H9 (cell line): ENCODE measurements around the gene TSPAN18. TPM values are rescaled to one million over a fixed set of nuclear protein-coding genes. Genes with fewer than 3 reads are reported as not detected.

Source experiments
- DNase-seq: peaks from one replicate; pipeline ENCODE4 v3.0.0-alpha.2; 2017
- H2AFZ ChIP-seq: one replicate; pipeline ENCODE4 v1.6.1; 2013; ENCODE audit warnings: mild to moderate bottlenecking, low read length, control low read depth, moderate library complexity
- H2AK5ac ChIP-seq: 2 replicates; pipeline ENCODE4 v1.6.1; 2013; ENCODE audit warnings: low read length, control low read depth, mixed read lengths; ENCODE audit not compliant: insufficient read length
- H2BK120ac ChIP-seq: one replicate; pipeline ENCODE4 v1.6.1; 2013; ENCODE audit warnings: low read depth, mild to moderate bottlenecking, low read length, control low read depth, inconsistent platforms; ENCODE audit not compliant: poor library complexity, severe bottlenecking
- H2BK12ac ChIP-seq: 2 replicates; pipeline ENCODE4 v1.6.1; 2013; ENCODE audit warnings: low read length, control low read depth, mixed read lengths, low read depth; ENCODE audit not compliant: insufficient read length
- H2BK15ac ChIP-seq: 2 replicates; pipeline ENCODE4 v1.6.1; 2013; ENCODE audit warnings: low read depth, low read length, control low read depth
- H2BK20ac ChIP-seq: one replicate; pipeline ENCODE4 v1.6.1; 2013; ENCODE audit warnings: low read depth, mild to moderate bottlenecking, low read length, control low read depth, inconsistent platforms; ENCODE audit not compliant: poor library complexity, severe bottlenecking
- H2BK5ac ChIP-seq: 2 replicates; pipeline ENCODE4 v1.6.1; 2013; ENCODE audit warnings: low read length, control low read depth, mixed read lengths; ENCODE audit not compliant: insufficient read length
- H3K14ac ChIP-seq: 2 replicates; pipeline ENCODE4 v1.6.1; 2013; ENCODE audit warnings: low read length, control low read depth; ENCODE audit not compliant: insufficient read depth
- H3K18ac ChIP-seq: 2 replicates; pipeline ENCODE4 v1.6.1; 2013; ENCODE audit warnings: low read depth, mild to moderate bottlenecking, mixed read lengths, low read length, control low read depth; ENCODE audit not compliant: insufficient read length
- H3K23ac ChIP-seq: 2 replicates; pipeline ENCODE4 v1.6.1; 2013; ENCODE audit warnings: low read length, control low read depth, mixed read lengths, low read depth; ENCODE audit not compliant: insufficient read length
- H3K23me2 ChIP-seq: 2 replicates; pipeline ENCODE4 v1.6.1; 2013; ENCODE audit warnings: low read depth, mild to moderate bottlenecking, mixed read lengths, low read length, control low read depth; ENCODE audit not compliant: insufficient read length, poor library complexity, severe bottlenecking
- H3K27ac ChIP-seq: 2 replicates; pipeline ENCODE4 v1.5.1; 2013; ENCODE audit warnings: low read length, control low read depth, mixed read lengths, low read depth; ENCODE audit not compliant: insufficient read length
- H3K27me3 ChIP-seq: 2 replicates; pipeline ENCODE4 v1.6.1; 2013; ENCODE audit warnings: low read length, control low read depth, inconsistent platforms; ENCODE audit not compliant: insufficient read depth
- H3K4ac ChIP-seq: 2 replicates; pipeline ENCODE4 v1.6.1; 2013; ENCODE audit warnings: low read depth, mild to moderate bottlenecking, control low read depth, inconsistent platforms, low read length, moderate library complexity
- H3K4me1 ChIP-seq: 2 replicates; pipeline ENCODE4 v1.6.1; 2013; ENCODE audit warnings: low read length, control low read depth, inconsistent platforms; ENCODE audit not compliant: insufficient read depth
- H3K4me2 ChIP-seq: 2 replicates; pipeline ENCODE4 v1.6.1; 2013; ENCODE audit warnings: low read length, control low read depth, mixed read lengths; ENCODE audit not compliant: insufficient read length, insufficient read depth
- H3K56ac ChIP-seq: 2 replicates; pipeline ENCODE4 v1.6.1; 2013; ENCODE audit warnings: low read depth, mild to moderate bottlenecking, mixed read lengths, low read length, control low read depth; ENCODE audit not compliant: insufficient read length
- H3K79me1 ChIP-seq: 2 replicates; pipeline ENCODE4 v1.6.1; 2013; ENCODE audit warnings: low read depth, mild to moderate bottlenecking, moderate library complexity, low read length, control low read depth, inconsistent platforms; ENCODE audit not compliant: insufficient read depth, poor library complexity, severe bottlenecking
- H3K79me2 ChIP-seq: 2 replicates; pipeline ENCODE4 v1.6.1; 2013; ENCODE audit warnings: low read length, control low read depth, inconsistent platforms; ENCODE audit not compliant: insufficient read depth
- H3K9ac ChIP-seq: 2 replicates; pipeline ENCODE4 v1.6.1; 2013; ENCODE audit warnings: low read length, control low read depth, mixed read lengths; ENCODE audit not compliant: insufficient read length; ENCODE audit errors: extremely low read depth
- H3K9me3 ChIP-seq: one replicate; pipeline ENCODE4 v1.6.1; 2013; ENCODE audit warnings: low read depth, low read length, inconsistent platforms; ENCODE audit not compliant: control insufficient read depth
- H3T11ph ChIP-seq: one replicate; pipeline ENCODE4 v1.6.1; 2013; ENCODE audit warnings: mild to moderate bottlenecking, low read length, control low read depth, inconsistent platforms
- H4K20me1 ChIP-seq: one replicate; pipeline ENCODE4 v1.6.1; 2013; ENCODE audit not compliant: control insufficient read depth, insufficient read length, insufficient read depth
- H4K5ac ChIP-seq: 2 replicates; pipeline ENCODE4 v1.6.1; 2013; ENCODE audit warnings: low read depth, mild to moderate bottlenecking, mixed read lengths, low read length, control low read depth; ENCODE audit not compliant: insufficient read length
- H4K8ac ChIP-seq: replicated peaks from 2 replicates; pipeline ENCODE4 v1.6.1; 2013; ENCODE audit warnings: low read length, control low read depth, mixed read lengths, low read depth; ENCODE audit not compliant: insufficient read length
- H4K91ac ChIP-seq: 2 replicates; pipeline ENCODE4 v1.6.1; 2013; ENCODE audit warnings: low read depth, mild to moderate bottlenecking, moderate library complexity, mixed read lengths, low read length, control low read depth; ENCODE audit not compliant: insufficient read length
- H3K27ac Mint-ChIP-seq, 3 experiments: 2 replicates in 2 of 3; 3 replicates in 1 of 3; pipeline ENCODE4 v1.8.0; 2020 to 2021; ENCODE audit warnings: mixed read lengths in 3 of 3, mild to moderate bottlenecking in 1 of 3, moderate library complexity in 1 of 3
- H3K27me3 Mint-ChIP-seq: 2 replicates; pipeline ENCODE4 v1.8.0; 2021; ENCODE audit warnings: low read depth, mild to moderate bottlenecking, moderate library complexity, mixed read lengths
- H3K36me3 Mint-ChIP-seq, 3 experiments: 2 replicates in 2 of 3; 3 replicates in 1 of 3; pipeline ENCODE4 v1.8.0; 2020 to 2021; ENCODE audit warnings: low read depth in 3 of 3, mixed read lengths in 3 of 3; ENCODE audit not compliant: insufficient read depth in 1 of 3
- H3K4me1 Mint-ChIP-seq, 2 experiments: 2 replicates each; pipeline ENCODE4 v1.8.0; 2020; ENCODE audit warnings: mixed read lengths in 2 of 2
- H3K4me3 Mint-ChIP-seq, 2 experiments: 2 replicates in 1 of 2; 3 replicates in 1 of 2; pipeline ENCODE4 v1.8.0; 2020 to 2021; ENCODE audit warnings: mild to moderate bottlenecking in 2 of 2, mixed read lengths in 2 of 2, moderate library complexity in 1 of 2
- H3K9me3 Mint-ChIP-seq, 2 experiments: 2 replicates in 1 of 2; 3 replicates in 1 of 2; pipeline ENCODE4 v1.8.0; 2020; ENCODE audit warnings: mild to moderate bottlenecking in 2 of 2, mixed read lengths in 2 of 2, moderate library complexity in 1 of 2
- WGBS: extraction: QIAGEN DNeasy Blood & Tissue Kit; methylation state at CpG from one replicate; pipeline ENCODE4 v1.1.7; 2013; ENCODE audit warnings: missing lambda C conversion rate, low lambda C conversion rate, mixed read lengths; ENCODE audit not compliant: insufficient read length; ENCODE audit errors: extremely low coverage; 5-methylcytosine and 5-hydroxymethylcytosine counted together
- total RNA-seq: library from RNA; stranded (reverse); gene quantifications from 2 replicates; pipeline ENCODE4 v1.2.1, GENCODE V29; 2021
- TF ChIP-seq, protein P1 (sequence below): fragments of 200-600 bp; sonication (generic); conservative IDR thresholded peaks from 3 replicates; pipeline ENCODE4 v1.8.0; 2021; ENCODE audit warnings: antibody characterized with exemption, mild to moderate bottlenecking

TSPAN18 gene
- total RNA-seq, 1 experiment from 2014 or later, result 25.3 TPM

DNA sequence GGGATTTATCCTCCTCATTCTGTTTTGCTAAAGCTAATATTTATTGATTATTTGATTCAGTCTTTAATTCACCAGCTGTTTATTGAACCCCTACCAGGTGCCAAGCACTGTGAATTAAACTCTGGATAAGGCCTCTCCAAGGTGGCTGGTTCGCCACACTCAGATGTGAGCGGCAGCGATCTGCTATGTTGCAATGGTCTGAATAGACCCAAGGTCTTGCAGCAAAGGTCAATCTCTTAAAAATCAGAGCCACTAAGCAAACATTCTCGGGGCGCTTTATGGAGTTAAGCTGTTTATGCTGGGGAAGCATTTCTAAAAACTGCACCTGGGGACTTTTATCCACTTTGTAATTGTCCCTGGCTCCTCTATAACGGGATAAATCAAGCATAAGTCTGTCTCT, 10.5 kb upstream of the TSPAN18 start:
- peaks cover 34% of the 10 kb centered on the region for H3K27me3 Mint-ChIP-seq
- H4K5ac ChIP-seq, result no peak overlapping the region
- H3K4me1 Mint-ChIP-seq, result peaks cover 25 to 26% of the 10 kb centered on the region in 2 experiments
- no peak overlapping the region for H3K4ac ChIP-seq
- no peak overlapping the region for H2BK20ac ChIP-seq
- H3K79me2 ChIP-seq, result no peaks in the 10 kb centered on the region
- no peak overlapping the region for H4K91ac ChIP-seq
- peaks cover 7% of the 10 kb centered on the region; the same call in 1 of the 2 replicates for H3K4me1 ChIP-seq
- H2AK5ac ChIP-seq, result no peak overlapping the region
- no peak overlapping the region for H3K14ac ChIP-seq
- H4K20me1 ChIP-seq, result no peaks in the 10 kb centered on the region
- no peaks in the 10 kb centered on the region for H3K79me1 ChIP-seq
- TF ChIP-seq, protein P1, sequence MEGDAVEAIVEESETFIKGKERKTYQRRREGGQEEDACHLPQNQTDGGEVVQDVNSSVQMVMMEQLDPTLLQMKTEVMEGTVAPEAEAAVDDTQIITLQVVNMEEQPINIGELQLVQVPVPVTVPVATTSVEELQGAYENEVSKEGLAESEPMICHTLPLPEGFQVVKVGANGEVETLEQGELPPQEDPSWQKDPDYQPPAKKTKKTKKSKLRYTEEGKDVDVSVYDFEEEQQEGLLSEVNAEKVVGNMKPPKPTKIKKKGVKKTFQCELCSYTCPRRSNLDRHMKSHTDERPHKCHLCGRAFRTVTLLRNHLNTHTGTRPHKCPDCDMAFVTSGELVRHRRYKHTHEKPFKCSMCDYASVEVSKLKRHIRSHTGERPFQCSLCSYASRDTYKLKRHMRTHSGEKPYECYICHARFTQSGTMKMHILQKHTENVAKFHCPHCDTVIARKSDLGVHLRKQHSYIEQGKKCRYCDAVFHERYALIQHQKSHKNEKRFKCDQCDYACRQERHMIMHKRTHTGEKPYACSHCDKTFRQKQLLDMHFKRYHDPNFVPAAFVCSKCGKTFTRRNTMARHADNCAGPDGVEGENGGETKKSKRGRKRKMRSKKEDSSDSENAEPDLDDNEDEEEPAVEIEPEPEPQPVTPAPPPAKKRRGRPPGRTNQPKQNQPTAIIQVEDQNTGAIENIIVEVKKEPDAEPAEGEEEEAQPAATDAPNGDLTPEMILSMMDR, result no peak
- no peak overlapping the region for H3K27ac Mint-ChIP-seq
- no peak overlapping the region for H2BK12ac ChIP-seq
- no peaks in the 10 kb centered on the region for H3K23me2 ChIP-seq
- H2AFZ ChIP-seq, result no peak overlapping the region
- no peak overlapping the region for H3K56ac ChIP-seq
- WGBS, result no CpG with 5 or more reads among the region's 6 CpGs
- DNase-seq, result no peak
- no peaks in the 10 kb centered on the region for H3K9me3 ChIP-seq
- no peak overlapping the region for H4K8ac ChIP-seq
- no peaks in the 10 kb centered on the region for H3K27me3 ChIP-seq
- no peak overlapping the region for H3K9ac ChIP-seq
- H3K4me2 ChIP-seq, result no peak overlapping the region
- no peak overlapping the region for H3K27ac ChIP-seq
- H3K9me3 Mint-ChIP-seq, result no peaks in the 10 kb centered on the region; a peak in 1 of 5 replicates
- H3K23ac ChIP-seq, result no peak overlapping the region
- no peak overlapping the region for H2BK120ac ChIP-seq
- no peak overlapping the region for H3K18ac ChIP-seq
- no peaks in the 10 kb centered on the region for H3K36me3 Mint-ChIP-seq
- H3K4me3 Mint-ChIP-seq, result no peak overlapping the region
- H2BK5ac ChIP-seq, result no peak overlapping the region
- H3T11ph ChIP-seq, result no peak overlapping the region
- no peak overlapping the region for H2BK15ac ChIP-seq
